Putamen (tissue), 1 donor: Measurements from ENCODE around the gene GASK1A.
"Not testable (repeated sequence)": the region's sequence is repeated elsewhere in the genome, so short reads cannot be mapped to it uniquely, and the experiment has no call there.

ENCODE experiments used
- DNase-seq: peaks from one replicate; pipeline ENCODE4 v3.0.0-alpha.2; 2016; ENCODE audit warnings: low spot score

GASK1A gene

GRCh38 chr3:43031889-43032545, 52.9 kb downstream of the GASK1A start:
- DNase-seq = no peak

GRCh38 chr3:43032646-43033628, 53.8 kb downstream of the GASK1A start:
- no peak for DNase-seq

- no peak for DNase-seq
These were observed 55.1 kb downstream of the GASK1A start for GRCh38 chr3:43034200-43034599.

GRCh38 chr3:43034911-43035310, 55.8 kb downstream of the GASK1A start:
- no peak for DNase-seq

GRCh38 chr3:43035801-43036365, 56.8 kb downstream of the GASK1A start:
- DNase-seq = no peak

- DNase-seq = no peak
These were observed 57.7 kb downstream of the GASK1A start for GRCh38 chr3:43036621-43037423.

GRCh38 chr3:43038010-43038409, 58.9 kb downstream of the GASK1A start:
- no peak for DNase-seq

- no peak for DNase-seq
These were observed 62.4 kb downstream of the GASK1A start for GRCh38 chr3:43041517-43041916.

- DNase-seq = no peak
These were observed 64.1 kb downstream of the GASK1A start for GRCh38 chr3:43043071-43043766.

GRCh38 chr3:43043793-43044192, 64.7 kb downstream of the GASK1A start:
- no peak for DNase-seq

GRCh38 chr3:43045079-43045478, 66.0 kb downstream of the GASK1A start:
- DNase-seq = not testable (repeated sequence)

- no peak for DNase-seq
These were observed 67.5 kb downstream of the GASK1A start for GRCh38 chr3:43046583-43046982.

GRCh38 chr3:43048470-43048869, 69.4 kb downstream of the GASK1A start:
- no peak for DNase-seq

- no peak for DNase-seq
These were observed 74.2 kb downstream of the GASK1A start for GRCh38 chr3:43053291-43053690.

- no peak for DNase-seq
These were observed 75.6 kb downstream of the GASK1A start for GRCh38 chr3:43054754-43055153.

GRCh38 chr3:43055393-43055792, 76.3 kb downstream of the GASK1A start:
- no peak for DNase-seq

GRCh38 chr3:43055806-43056770, 77.0 kb downstream of the GASK1A start:
- DNase-seq = no peak

- no peak for DNase-seq
These were observed 80.3 kb downstream of the GASK1A start for GRCh38 chr3:43059456-43059855.

GRCh38 chr3:43061101-43061895, 82.2 kb downstream of the GASK1A start:
- no peak for DNase-seq
